K562 (cell line): Measurements from ENCODE around the gene KLK11. TPM values are rescaled to one million over a fixed set of nuclear protein-coding genes. Genes with fewer than 3 reads are reported as not detected.

Experiments
- ATAC-seq: fragments of 200-7000 bp; cut with Tn5 transposase; 3 replicates; pipeline ENCODE4 v1.9.1; 2020; ENCODE audit warnings: moderate library complexity
- BruUV-seq: library from RNA; stranded (reverse); fragments of 400-500 nt; replicated peaks from 2 replicates; lab custom pipeline; 2021; lab: Mats Ljungman, UMichigan
- CTCF ChIA-PET: fragments of 300-600 bp; formaldehyde crosslinking; extraction: SDS; loops from one replicate; lab custom pipeline; 2021; ENCODE audit warnings: low intra/inter-chr PET ratio; lab: Yijun Ruan, JAX
- POLR2A ChIA-PET: fragments of 300-600, 350-650 bp; sonication (Branson Sonifier 250); formaldehyde crosslinking; extraction: SDS; loops from one replicate; lab custom pipeline; 2021; ENCODE audit warnings: antibody characterized with exemption, inconsistent platforms; lab: Yijun Ruan, JAX
- DNase-seq, 4 experiments: peaks; one replicate each; pipeline versions ENCODE4 v3.0.0 to v3.0.0-alpha.2; 2011 to 2018; ENCODE audit warnings: low spot score in 3 of 4, mixed read lengths in 3 of 4; ENCODE audit errors: extremely low read depth in 1 of 4
- FAIRE-seq: peaks from 2 replicates; lab custom pipeline; 2011; peaks lifted over from hg19 to GRCh38; lab: Jason Lieb, UNC
- H2AFZ ChIP-seq: 2 replicates; pipeline ENCODE4 v1.6.0; 2011; ENCODE audit warnings: low read depth, low read length, control low read depth, inconsistent platforms
- H3K27ac ChIP-seq: fragments of 200-600 bp; 3 replicates; pipeline ENCODE4 v1.8.0; 2011; ENCODE audit warnings: low read depth, mild to moderate bottlenecking, control low read depth, inconsistent platforms, low read length, moderate library complexity, mixed read lengths; ENCODE audit errors: extremely low read depth
- H3K27me3 ChIP-seq, 2 experiments: fragments of 300-600 bp in 1 of 2; 2 replicates in 1 of 2; 3 replicates in 1 of 2; pipeline versions ENCODE4 v1.6.0 to v1.8.0; 2011; ENCODE audit warnings: inconsistent platforms in 2 of 2, low read length in 2 of 2, mild to moderate bottlenecking in 1 of 2, mixed read lengths in 1 of 2, moderate library complexity in 1 of 2; ENCODE audit not compliant: control insufficient read depth in 2 of 2, insufficient read depth in 2 of 2
- H3K36me3 ChIP-seq: fragments of 300-600 bp; 3 replicates; pipeline ENCODE4 v1.8.0; 2011; ENCODE audit warnings: mild to moderate bottlenecking, low read length, inconsistent platforms; ENCODE audit not compliant: control insufficient read depth, insufficient read depth
- H3K4me1 ChIP-seq, 2 experiments: fragments of 200-600 bp in 1 of 2; replicated peaks in 1 of 2; 2 replicates in 1 of 2; 3 replicates in 1 of 2; pipeline versions ENCODE4 v1.5.1 to v1.8.0; 2011; ENCODE audit warnings: inconsistent platforms in 2 of 2, low read length in 2 of 2, mild to moderate bottlenecking in 1 of 2, mixed read lengths in 1 of 2, moderate library complexity in 1 of 2; ENCODE audit not compliant: control insufficient read depth in 2 of 2, insufficient read depth in 2 of 2
- H3K4me2 ChIP-seq: 2 replicates; pipeline ENCODE4 v1.6.1; 2011; ENCODE audit warnings: low read length, control low read depth, inconsistent platforms, mixed read lengths; ENCODE audit not compliant: insufficient read depth
- H3K4me3 ChIP-seq: fragments of 200-600 bp; sonication (generic), shearing (Covaris generic); 2 replicates; pipeline ENCODE4 v1.5.1; 2016; ENCODE audit warnings: control low read depth, inconsistent platforms
- H3K79me2 ChIP-seq: fragments of 200-600 bp; 3 replicates; pipeline ENCODE4 v1.8.0; 2011; ENCODE audit warnings: low read length, inconsistent platforms; ENCODE audit not compliant: control insufficient read depth, insufficient read depth
- H3K9ac ChIP-seq, 2 experiments: 2 replicates each; pipeline versions ENCODE4 v1.6.0 to v1.6.1; 2011; ENCODE audit warnings: low read depth in 2 of 2, low read length in 2 of 2, control low read depth in 1 of 2, inconsistent platforms in 1 of 2, mild to moderate bottlenecking in 1 of 2, mixed read lengths in 1 of 2; ENCODE audit not compliant: insufficient read depth in 1 of 2
- H3K9me1 ChIP-seq: one replicate; pipeline ENCODE4 v1.6.0; 2011; ENCODE audit warnings: inconsistent platforms, mild to moderate bottlenecking, low read length, moderate library complexity; ENCODE audit not compliant: control insufficient read depth, insufficient read depth
- H3K9me3 ChIP-seq: replicated peaks from 2 replicates; pipeline ENCODE4 v1.5.1; 2011; ENCODE audit warnings: low read depth, low read length, inconsistent platforms; ENCODE audit not compliant: control insufficient read depth, insufficient read depth
- H4K20me1 ChIP-seq: replicated peaks from 2 replicates; pipeline ENCODE4 v1.6.1; 2011; ENCODE audit warnings: low read length, inconsistent platforms, mixed read lengths; ENCODE audit not compliant: control insufficient read depth, insufficient read depth
- BRD4 ChIP-seq: fragments of 200-600 bp; sonication (generic); IDR thresholded peaks from 2 replicates; pipeline ENCODE4 v1.6.1; 2017; ENCODE audit warnings: inconsistent platforms
- HMG20A ChIP-seq: fragments of 450-650 bp; formaldehyde crosslinking; conservative IDR thresholded peaks from 2 replicates; pipeline ENCODE4 v1.4.0; 2020; ENCODE audit warnings: mild to moderate bottlenecking, mixed read lengths
- MEF2A ChIP-seq: IDR thresholded peaks from 2 replicates; pipeline ENCODE4 v1.6.1; 2011; ENCODE audit warnings: low read depth, mild to moderate bottlenecking, low read length, moderate library complexity; ENCODE audit not compliant: control insufficient read depth
- ZNF584 ChIP-seq: fragments of 200-800 bp; sonication (Bioruptor generic); IDR thresholded peaks from 2 replicates; pipeline ENCODE4 v1.6.1; 2016; ENCODE audit warnings: low read depth, mild to moderate bottlenecking, missing genetic modification characterization, missing compliant biosample characterization
- WGBS: fragments of 100-300 bp; shearing (Covaris generic); methylation state at CpG from one replicate; pipeline ENCODE4 v1.1.6; 2016; ENCODE audit warnings: low coverage, mixed read lengths; ENCODE audit not compliant: insufficient coverage; ENCODE audit errors: missing lambda C conversion rate; 5-methylcytosine and 5-hydroxymethylcytosine counted together
- in situ Hi-C: fragments of 300-500 bp; cut with MboI; formaldehyde crosslinking; loops from 4 replicates; pipeline ENCODE4 v1.15.0; 2018; ENCODE audit warnings: inconsistent platforms, mixed read lengths
- intact Hi-C: fragments of 100-400 bp; cut with micrococcal nuclease; formaldehyde crosslinking; loops from 2 replicates; pipeline ENCODE4 v1.14.2; 2022
- polyA plus RNA-seq, 8 experiments: library from polyadenylated mRNA; depleted of rRNA in 4 of 8; stranded (reverse) in 5 of 8; unstranded in 3 of 8; fragments of >200 nt; fragmentation: Nextera tagmentation in 2 of 8; fragmentation: Illumina TruSeq in 1 of 8; extraction: Ambion mirVana in 2 of 8; extraction: Trizol in 1 of 8; gene quantifications; 2 replicates each; pipeline versions ENCODE4 v1.2.1 to v1.2.3, GENCODE V29; 2011 to 2014; ENCODE audit warnings: inconsistent platforms in 1 of 8, missing spikeins in 1 of 8
- total RNA-seq, 7 experiments: library from RNA; depleted of rRNA in 6 of 7; stranded (reverse); fragments of >200 nt in 6 of 7; fragmentation: Illumina TruSeq in 2 of 7; extraction: Trizol in 2 of 7; gene quantifications; 2 replicates each; pipeline versions ENCODE4 v1.2.1 to v1.2.3, GENCODE V29; 2011 to 2021; ENCODE audit warnings: low replicate concordance in 1 of 7
- TF ChIP-seq, protein P1 (sequence below): sonication (generic); formaldehyde crosslinking; IDR thresholded peaks from 2 replicates; pipeline ENCODE4 v1.8.0; 2023; ENCODE audit warnings: missing genetic modification reagents, mild to moderate bottlenecking, borderline replicate concordance
- TF ChIP-seq, protein P2 (sequence below): sonication (generic); formaldehyde crosslinking; IDR thresholded peaks from 2 replicates; pipeline ENCODE4 v1.8.1; 2022; ENCODE audit warnings: missing genetic modification reagents

Gene KLK11
- total and polyA plus RNA-seq, 9 of the 15 experiments (the other 6 are each of a cell fraction or from before 2014, with no cell fraction given) = not detected

- 1% methylated on average over 15 of the region's 18 CpGs for WGBS
- peak overlapping the region in 1 of 2 experiments; percentile 58; a peak in 1 of 4 replicates for H3K9ac ChIP-seq
- H3K9me1 ChIP-seq = peaks cover 1% of the 10 kb centered on the region
- no peak overlapping the region for H3K27ac ChIP-seq
- H4K20me1 ChIP-seq = 0 out of 2 replicates have a peak, but pooled peaks cover 8% of the 10 kb centered on the region
- H2AFZ ChIP-seq = no peak overlapping the region
- ChIA-PET POLR2A (interaction anchor here (0.6 kb wide), 1 partner anchor 22 kb away, joined by 3 read pairs; no protein-coding TSS in a partner anchor), CTCF (no interaction called here)
- FAIRE-seq (no peak), DNase-seq (no peak), ATAC-seq (no peak)
- in situ Hi-C loops (no loop called here), intact Hi-C loops (no loop called here)
- H3K9me3 ChIP-seq = no peaks in the 10 kb centered on the region
- BruUV-seq = no TSS peak
- no peak for TF ChIP-seq BRD4
- H3K27me3 ChIP-seq = peaks cover 25 to 68% of the 10 kb centered on the region in 2 experiments
- no peak overlapping the region for H3K4me3 ChIP-seq
- H3K4me2 ChIP-seq = no peak overlapping the region
- H3K36me3 ChIP-seq = no peaks in the 10 kb centered on the region
- peaks cover 2 to 7% of the 10 kb centered on the region in 2 experiments; a peak in 4 of 5 replicates for H3K4me1 ChIP-seq
- H3K79me2 ChIP-seq = no peaks in the 10 kb centered on the region
Observed at GRCh38 chr19:51025809-51026553, 435 bp downstream of the KLK11 start.

DNA sequence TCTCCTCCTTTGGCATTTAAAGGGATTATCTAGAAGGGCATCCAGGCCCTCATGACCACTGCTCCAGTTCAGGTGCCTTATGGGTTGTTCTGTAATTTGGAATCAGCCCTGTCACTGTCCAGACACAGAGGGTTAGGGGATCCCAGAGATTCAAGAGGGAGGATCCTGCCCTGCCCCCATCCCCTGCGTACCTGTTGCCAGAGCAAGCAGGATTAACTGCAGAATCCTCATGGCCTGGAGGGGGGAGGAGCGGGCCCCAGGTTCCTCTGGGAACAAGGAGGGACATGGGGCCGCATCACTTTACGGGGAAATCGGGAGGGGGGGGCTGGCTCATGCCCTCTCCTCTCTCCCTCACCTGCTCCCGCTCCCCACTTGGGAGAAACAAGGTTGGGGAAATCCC lies 1.0 kb downstream of the KLK11 start:
- DNase-seq = no peak
- no peak for ATAC-seq
- Histone ChIP-seq H3K4me2 (no peak overlapping the region), H3K9ac (no peak overlapping the region; a peak in 1 of 4 replicates), H3K9me3 (no peaks in the 10 kb centered on the region), H3K27ac (no peak overlapping the region), H3K36me3 (no peaks in the 10 kb centered on the region), H3K79me2 (no peaks in the 10 kb centered on the region), H3K4me1 (peaks cover 4 to 7% of the 10 kb centered on the region in 2 experiments; a peak in 4 of 5 replicates), H3K27me3 (peaks cover 25 to 68% of the 10 kb centered on the region in 2 experiments), H4K20me1 (0 out of 2 replicates have a peak, but pooled peaks cover 8% of the 10 kb centered on the region), H2AFZ (no peak overlapping the region), H3K4me3 (no peak overlapping the region), H3K9me1 (no peaks in the 10 kb centered on the region)
- BruUV-seq = no TSS peak
- in situ Hi-C loops (no loop called here), intact Hi-C loops (no loop called here)
- WGBS = 0% methylated on average over 3 of the region's 6 CpGs
- POLR2A ChIA-PET = no interaction called here
- no peak for FAIRE-seq
- TF ChIP-seq MEF2A (no peak), ZNF584 (CRISPR knock-in tag) (no peak), HMG20A (CRISPR knock-in tag) (no peak)
- TF ChIP-seq, protein P1, sequence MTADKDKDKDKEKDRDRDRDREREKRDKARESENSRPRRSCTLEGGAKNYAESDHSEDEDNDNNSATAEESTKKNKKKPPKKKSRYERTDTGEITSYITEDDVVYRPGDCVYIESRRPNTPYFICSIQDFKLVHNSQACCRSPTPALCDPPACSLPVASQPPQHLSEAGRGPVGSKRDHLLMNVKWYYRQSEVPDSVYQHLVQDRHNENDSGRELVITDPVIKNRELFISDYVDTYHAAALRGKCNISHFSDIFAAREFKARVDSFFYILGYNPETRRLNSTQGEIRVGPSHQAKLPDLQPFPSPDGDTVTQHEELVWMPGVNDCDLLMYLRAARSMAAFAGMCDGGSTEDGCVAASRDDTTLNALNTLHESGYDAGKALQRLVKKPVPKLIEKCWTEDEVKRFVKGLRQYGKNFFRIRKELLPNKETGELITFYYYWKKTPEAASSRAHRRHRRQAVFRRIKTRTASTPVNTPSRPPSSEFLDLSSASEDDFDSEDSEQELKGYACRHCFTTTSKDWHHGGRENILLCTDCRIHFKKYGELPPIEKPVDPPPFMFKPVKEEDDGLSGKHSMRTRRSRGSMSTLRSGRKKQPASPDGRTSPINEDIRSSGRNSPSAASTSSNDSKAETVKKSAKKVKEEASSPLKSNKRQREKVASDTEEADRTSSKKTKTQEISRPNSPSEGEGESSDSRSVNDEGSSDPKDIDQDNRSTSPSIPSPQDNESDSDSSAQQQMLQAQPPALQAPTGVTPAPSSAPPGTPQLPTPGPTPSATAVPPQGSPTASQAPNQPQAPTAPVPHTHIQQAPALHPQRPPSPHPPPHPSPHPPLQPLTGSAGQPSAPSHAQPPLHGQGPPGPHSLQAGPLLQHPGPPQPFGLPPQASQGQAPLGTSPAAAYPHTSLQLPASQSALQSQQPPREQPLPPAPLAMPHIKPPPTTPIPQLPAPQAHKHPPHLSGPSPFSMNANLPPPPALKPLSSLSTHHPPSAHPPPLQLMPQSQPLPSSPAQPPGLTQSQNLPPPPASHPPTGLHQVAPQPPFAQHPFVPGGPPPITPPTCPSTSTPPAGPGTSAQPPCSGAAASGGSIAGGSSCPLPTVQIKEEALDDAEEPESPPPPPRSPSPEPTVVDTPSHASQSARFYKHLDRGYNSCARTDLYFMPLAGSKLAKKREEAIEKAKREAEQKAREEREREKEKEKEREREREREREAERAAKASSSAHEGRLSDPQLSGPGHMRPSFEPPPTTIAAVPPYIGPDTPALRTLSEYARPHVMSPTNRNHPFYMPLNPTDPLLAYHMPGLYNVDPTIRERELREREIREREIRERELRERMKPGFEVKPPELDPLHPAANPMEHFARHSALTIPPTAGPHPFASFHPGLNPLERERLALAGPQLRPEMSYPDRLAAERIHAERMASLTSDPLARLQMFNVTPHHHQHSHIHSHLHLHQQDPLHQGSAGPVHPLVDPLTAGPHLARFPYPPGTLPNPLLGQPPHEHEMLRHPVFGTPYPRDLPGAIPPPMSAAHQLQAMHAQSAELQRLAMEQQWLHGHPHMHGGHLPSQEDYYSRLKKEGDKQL (CRISPR knock-in tag) = no peak
- TF ChIP-seq, protein P2, sequence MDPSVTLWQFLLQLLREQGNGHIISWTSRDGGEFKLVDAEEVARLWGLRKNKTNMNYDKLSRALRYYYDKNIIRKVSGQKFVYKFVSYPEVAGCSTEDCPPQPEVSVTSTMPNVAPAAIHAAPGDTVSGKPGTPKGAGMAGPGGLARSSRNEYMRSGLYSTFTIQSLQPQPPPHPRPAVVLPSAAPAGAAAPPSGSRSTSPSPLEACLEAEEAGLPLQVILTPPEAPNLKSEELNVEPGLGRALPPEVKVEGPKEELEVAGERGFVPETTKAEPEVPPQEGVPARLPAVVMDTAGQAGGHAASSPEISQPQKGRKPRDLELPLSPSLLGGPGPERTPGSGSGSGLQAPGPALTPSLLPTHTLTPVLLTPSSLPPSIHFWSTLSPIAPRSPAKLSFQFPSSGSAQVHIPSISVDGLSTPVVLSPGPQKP (CRISPR knock-in tag) = no peak
- CTCF ChIA-PET = no interaction called here
